ENCODE results near the gene OR2M5.

The OR2M5 gene

GRCh38 chr1:248174521-248174920, 29.6 kb downstream of the OR2M5 start, which contains the start of gene OR2M2:
OR2M2 (plus strand) TSS chr1:248174821; CDS start chr1:248179986, 5,165 bp downstream.
- TF ChIP-seq CTCF (IDR thresholded peaks at IDR 0.05; ENCODE audit: extremely low read depth, missing control alignments), result no peak
- DNase-seq (ENCODE audit: low spot score), result no peak

- DNase-seq (ENCODE audit: low spot score), result no peak
- TF ChIP-seq CTCF (IDR thresholded peaks at IDR 0.05; ENCODE audit: extremely low read depth, missing control alignments), result no peak
Observed at GRCh38 chr1:248183996-248184395, 39.0 kb downstream of the OR2M5 start.

DNA sequence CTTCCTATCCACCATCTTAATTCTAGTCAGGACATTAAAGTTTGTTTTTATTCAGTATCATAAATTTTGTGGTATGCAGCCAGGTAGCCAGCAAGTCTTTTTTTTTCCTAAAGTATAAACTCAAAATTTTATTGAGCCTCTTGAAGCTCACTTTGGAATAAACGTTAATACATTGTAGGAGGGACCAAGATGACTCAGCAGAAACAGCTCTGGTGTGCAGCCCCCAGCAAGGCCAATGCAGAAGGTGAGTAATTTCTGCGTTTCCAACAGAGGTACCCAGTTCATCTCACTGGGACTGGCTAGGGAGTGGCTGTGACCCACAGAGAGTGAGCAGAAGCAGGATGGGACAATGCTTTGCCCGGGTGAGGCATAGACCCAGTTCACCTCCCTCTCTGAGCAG, 42.4 kb downstream of the OR2M5 start:
- no peak for TF ChIP-seq CTCF (IDR thresholded peaks at IDR 0.05; ENCODE audit: extremely low read depth, missing control alignments)
- no peak for DNase-seq (ENCODE audit: low spot score)

- DNase-seq (ENCODE audit: low spot score), result no peak
- no peak for TF ChIP-seq CTCF (IDR thresholded peaks at IDR 0.05; ENCODE audit: extremely low read depth, missing control alignments)
Observed at GRCh38 chr1:248189026-248189425, 44.1 kb downstream of the OR2M5 start.

- DNase-seq (ENCODE audit: low spot score), result no peak
- no peak for TF ChIP-seq CTCF (IDR thresholded peaks at IDR 0.05; ENCODE audit: extremely low read depth, missing control alignments)
Observed at GRCh38 chr1:248194117-248194516, 49.2 kb downstream of the OR2M5 start.
